ENCODE measurements around the gene FBP2. TPM values are rescaled to one million over a fixed set of nuclear protein-coding genes. Genes with fewer than 3 reads are reported as not detected.

The FBP2 gene
- total RNA-seq, 2 experiments from 2014 or later, result not detected

- CTCF ChIA-PET, result no interaction called here
- no peak for ATAC-seq (ENCODE audit: poor library complexity)
Measured at GRCh38 chr9:94568972-94569712, 24.5 kb downstream of the FBP2 start.

GRCh38 chr9:94568250-94568889 lies 25.3 kb downstream of the FBP2 start:
- ChIA-PET POLR2A (no interaction called here), CTCF (no interaction called here)
- Histone ChIP-seq H3K27me3 (ENCODE audit: control insufficient read depth in 1 of 2, insufficient read depth in 2 of 2, low read length in 2 of 2) (peaks cover 0 to 4% of the 10 kb centered on the region in 2 experiments), H3K36me3 (ENCODE audit: insufficient read depth, low read length) (no peaks in the 10 kb centered on the region), H3K9me3 (ENCODE audit: control insufficient read depth in 1 of 2, insufficient read depth in 1 of 2, low read length in 2 of 2) (no peaks in the 10 kb centered on the region), H3K27ac (ENCODE audit: low read depth in 1 of 2, low read length in 2 of 2) (no peak overlapping the region), H3K4me3 (ENCODE audit: low read length) (no peak overlapping the region), H3K4me1 (ENCODE audit: insufficient read depth, low read length) (no peaks in the 10 kb centered on the region)
- peaks cover 16% of the 10 kb centered on the region for H3K27me3 Mint-ChIP-seq
- TF ChIP-seq, protein P1, sequence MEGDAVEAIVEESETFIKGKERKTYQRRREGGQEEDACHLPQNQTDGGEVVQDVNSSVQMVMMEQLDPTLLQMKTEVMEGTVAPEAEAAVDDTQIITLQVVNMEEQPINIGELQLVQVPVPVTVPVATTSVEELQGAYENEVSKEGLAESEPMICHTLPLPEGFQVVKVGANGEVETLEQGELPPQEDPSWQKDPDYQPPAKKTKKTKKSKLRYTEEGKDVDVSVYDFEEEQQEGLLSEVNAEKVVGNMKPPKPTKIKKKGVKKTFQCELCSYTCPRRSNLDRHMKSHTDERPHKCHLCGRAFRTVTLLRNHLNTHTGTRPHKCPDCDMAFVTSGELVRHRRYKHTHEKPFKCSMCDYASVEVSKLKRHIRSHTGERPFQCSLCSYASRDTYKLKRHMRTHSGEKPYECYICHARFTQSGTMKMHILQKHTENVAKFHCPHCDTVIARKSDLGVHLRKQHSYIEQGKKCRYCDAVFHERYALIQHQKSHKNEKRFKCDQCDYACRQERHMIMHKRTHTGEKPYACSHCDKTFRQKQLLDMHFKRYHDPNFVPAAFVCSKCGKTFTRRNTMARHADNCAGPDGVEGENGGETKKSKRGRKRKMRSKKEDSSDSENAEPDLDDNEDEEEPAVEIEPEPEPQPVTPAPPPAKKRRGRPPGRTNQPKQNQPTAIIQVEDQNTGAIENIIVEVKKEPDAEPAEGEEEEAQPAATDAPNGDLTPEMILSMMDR (IDR thresholded peaks at IDR 0.05), result no peak
- no peak for ATAC-seq (ENCODE audit: poor library complexity)
- H3K4me3 Mint-ChIP-seq, result no peak overlapping the region
- no peak overlapping the region for H3K27ac Mint-ChIP-seq
- no peak for DNase-seq
- H3K9me3 Mint-ChIP-seq, result no peaks in the 10 kb centered on the region
- intact Hi-C loops (cut with DNase I, micrococcal nuclease), result no loop called here
- H3K4me1 Mint-ChIP-seq (ENCODE audit: low read depth), result no peaks in the 10 kb centered on the region
- no peaks in the 10 kb centered on the region for H3K36me3 Mint-ChIP-seq (ENCODE audit: low read depth)

More at GRCh38 chr9:94568972-94569712, 24.5 kb downstream of the FBP2 start:
- H3K4me3 ChIP-seq (ENCODE audit: low read length), result no peak overlapping the region
- H3K27me3 Mint-ChIP-seq, result peaks cover 22% of the 10 kb centered on the region
- intact Hi-C loops (cut with DNase I, micrococcal nuclease), result no loop called here
- H3K4me1 Mint-ChIP-seq (ENCODE audit: low read depth), result no peaks in the 10 kb centered on the region
- POLR2A ChIA-PET, result no interaction called here
- no peak overlapping the region for H3K4me3 Mint-ChIP-seq
- no peak overlapping the region for H3K27ac ChIP-seq (ENCODE audit: low read depth in 1 of 2, low read length in 2 of 2)
- H3K36me3 Mint-ChIP-seq (ENCODE audit: low read depth), result no peaks in the 10 kb centered on the region
- H3K27me3 ChIP-seq (ENCODE audit: control insufficient read depth in 1 of 2, insufficient read depth in 2 of 2, low read length in 2 of 2), result peaks cover 0 to 4% of the 10 kb centered on the region in 2 experiments
- TF ChIP-seq, protein P1 (IDR thresholded peaks at IDR 0.05), result no peak
- H3K9me3 ChIP-seq (ENCODE audit: control insufficient read depth in 1 of 2, insufficient read depth in 1 of 2, low read length in 2 of 2), result no peaks in the 10 kb centered on the region
- H3K27ac Mint-ChIP-seq, result no peak overlapping the region
- H3K36me3 ChIP-seq (ENCODE audit: insufficient read depth, low read length), result no peaks in the 10 kb centered on the region
- no peaks in the 10 kb centered on the region for H3K9me3 Mint-ChIP-seq
- DNase-seq, result no peak
- H3K4me1 ChIP-seq (ENCODE audit: insufficient read depth, low read length), result no peaks in the 10 kb centered on the region

GRCh38 chr9:94567271-94567670 lies 26.4 kb downstream of the FBP2 start:
- H3K4me1 Mint-ChIP-seq (ENCODE audit: low read depth), result no peaks in the 10 kb centered on the region
- H3K27me3 Mint-ChIP-seq, result peaks cover 16% of the 10 kb centered on the region
- DNase-seq (no peak), ATAC-seq (ENCODE audit: poor library complexity) (no peak)
- Histone ChIP-seq H3K9me3 (ENCODE audit: control insufficient read depth in 1 of 2, insufficient read depth in 1 of 2, low read length in 2 of 2) (no peaks in the 10 kb centered on the region), H3K27ac (ENCODE audit: low read depth in 1 of 2, low read length in 2 of 2) (no peak overlapping the region), H3K36me3 (ENCODE audit: insufficient read depth, low read length) (no peaks in the 10 kb centered on the region), H3K4me3 (ENCODE audit: low read length) (no peak overlapping the region), H3K27me3 (ENCODE audit: control insufficient read depth in 1 of 2, insufficient read depth in 2 of 2, low read length in 2 of 2) (peaks cover 0 to 8% of the 10 kb centered on the region in 2 experiments), H3K4me1 (ENCODE audit: insufficient read depth, low read length) (no peaks in the 10 kb centered on the region)
- intact Hi-C loops (cut with DNase I, micrococcal nuclease), result no loop called here
- no peaks in the 10 kb centered on the region for H3K36me3 Mint-ChIP-seq (ENCODE audit: low read depth)
- ChIA-PET CTCF (no interaction called here), POLR2A (no interaction called here)
- TF ChIP-seq, protein P1 (IDR thresholded peaks at IDR 0.05), result no peak
- H3K4me3 Mint-ChIP-seq, result no peak overlapping the region
- no peak overlapping the region for H3K27ac Mint-ChIP-seq
- H3K9me3 Mint-ChIP-seq, result no peaks in the 10 kb centered on the region

Measured in CD4-positive, alpha-beta T cell (primary cell).